GOT3 (cell line): ENCODE measurements around the gene SIPA1L3.
A peak's percentile ranks its signal among the peaks of the same experiment; 100 is the strongest.

Source experiments
- DNase-seq: peaks from one replicate; lab custom pipeline; 2025; ENCODE audit warnings: mixed read lengths; lab: John Stamatoyannopoulos, UW

Gene SIPA1L3

DNA sequence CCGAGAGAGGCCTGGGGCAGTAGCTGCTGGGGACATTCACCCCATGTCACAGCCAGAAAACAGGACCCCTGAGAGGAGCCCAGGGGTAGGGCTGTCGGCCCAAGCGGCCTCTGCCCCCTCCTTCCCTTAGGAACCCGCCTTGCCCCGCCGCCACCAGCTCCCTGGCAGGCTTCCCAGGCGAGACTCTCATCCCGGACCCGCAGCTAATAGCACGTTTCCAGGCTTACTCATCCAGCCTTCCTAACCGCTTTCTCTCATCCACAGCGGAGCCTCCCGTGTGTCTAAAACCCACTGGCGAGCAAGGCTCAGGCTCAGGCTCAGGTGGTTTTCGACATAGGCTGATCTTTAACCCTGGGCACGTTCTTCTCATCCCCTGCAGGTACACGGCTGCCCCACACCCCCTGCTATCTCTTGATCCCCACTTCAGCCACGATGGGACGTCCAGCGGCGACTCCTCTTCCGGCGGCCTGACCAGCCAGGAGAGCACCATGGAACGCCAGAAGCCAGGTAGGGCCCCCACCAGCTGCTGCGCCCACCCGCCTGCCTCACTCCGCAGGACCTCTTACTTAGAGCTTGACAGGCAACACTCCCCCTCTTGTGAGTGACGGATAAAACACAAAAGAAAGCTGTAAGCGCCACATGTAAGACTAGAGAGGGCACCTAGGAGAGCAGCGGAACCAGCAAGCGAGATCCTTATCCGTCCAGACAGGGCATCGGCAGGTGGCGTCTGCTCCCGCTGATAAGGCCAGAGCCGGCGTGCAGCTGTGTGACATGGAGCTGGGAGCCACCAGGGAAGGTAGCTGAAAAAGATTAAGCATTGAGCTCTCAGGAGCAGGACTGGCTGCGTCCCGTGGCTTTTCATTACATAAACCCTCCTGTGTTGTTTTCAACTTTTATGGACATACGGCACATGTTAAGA lies 245.7 kb downstream of the SIPA1L3 start:
- no peak for DNase-seq

DNA sequence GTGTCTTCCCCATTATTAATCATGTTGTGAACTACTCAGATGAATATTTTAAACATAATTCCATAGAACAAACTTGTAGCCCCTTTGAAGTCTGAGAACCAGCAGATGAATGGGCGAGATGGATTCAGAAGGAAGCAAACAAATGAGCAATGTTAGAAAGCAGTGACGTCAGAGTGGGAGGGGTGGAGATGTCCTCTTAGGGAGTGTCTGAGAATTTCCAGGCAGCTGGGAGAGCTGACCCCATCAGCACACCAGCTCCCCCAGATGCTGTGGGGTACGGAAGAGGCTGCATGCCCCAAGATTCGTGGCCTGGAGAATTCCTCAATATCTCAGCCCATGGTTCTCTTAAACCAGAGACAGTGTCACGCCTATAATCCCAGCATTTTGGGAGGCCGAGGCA lies 248.4 kb downstream of the SIPA1L3 start:
- no peak for DNase-seq

- no peak for DNase-seq
Measured at GRCh38 chr19:38158730-38159129, 251.7 kb downstream of the SIPA1L3 start.

DNA sequence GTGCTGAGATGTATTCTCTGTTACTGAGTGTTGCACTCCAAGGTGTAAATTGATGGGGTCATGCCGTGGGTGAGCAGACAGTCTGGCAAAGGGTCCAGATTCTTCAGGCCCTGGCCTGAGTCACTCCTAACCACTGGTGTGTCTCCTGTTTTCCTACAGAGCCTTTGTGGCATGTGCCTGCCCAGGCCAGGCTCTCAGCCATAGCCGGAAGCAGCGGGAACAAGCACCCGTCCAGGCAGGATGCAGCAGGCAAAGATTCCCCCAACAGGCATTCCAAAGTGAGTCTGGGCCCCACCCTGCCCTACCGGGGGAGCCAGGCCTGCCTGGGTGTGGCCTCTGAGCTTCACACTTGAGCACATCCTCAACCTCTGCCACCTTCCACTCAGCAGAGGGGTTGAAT lies 255.1 kb downstream of the SIPA1L3 start:
- no peak for DNase-seq

DNA sequence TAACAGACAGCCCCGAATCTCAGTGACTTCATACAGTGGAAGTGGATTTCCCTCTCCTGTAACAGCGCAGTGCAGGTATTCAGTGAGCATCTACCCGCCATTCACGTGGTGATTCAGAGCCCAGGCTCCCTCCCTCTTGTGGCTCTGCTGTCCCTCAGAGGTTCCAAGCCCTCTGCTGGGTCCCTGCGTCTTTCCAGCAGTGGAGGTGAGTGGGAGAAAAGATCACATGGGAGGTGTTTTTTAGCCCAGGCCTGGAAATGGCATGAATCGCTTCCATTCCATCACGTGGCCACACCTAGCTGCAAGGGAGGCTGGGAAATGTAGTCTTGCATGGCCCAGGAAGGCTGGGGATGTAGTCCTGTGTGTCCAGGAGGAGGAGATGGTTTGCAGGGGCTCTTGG lies 255.6 kb downstream of the SIPA1L3 start:
- DNase-seq, result no peak

GRCh38 chr19:38163419-38164290 lies 256.6 kb downstream of the SIPA1L3 start:
- no peak for DNase-seq

DNA sequence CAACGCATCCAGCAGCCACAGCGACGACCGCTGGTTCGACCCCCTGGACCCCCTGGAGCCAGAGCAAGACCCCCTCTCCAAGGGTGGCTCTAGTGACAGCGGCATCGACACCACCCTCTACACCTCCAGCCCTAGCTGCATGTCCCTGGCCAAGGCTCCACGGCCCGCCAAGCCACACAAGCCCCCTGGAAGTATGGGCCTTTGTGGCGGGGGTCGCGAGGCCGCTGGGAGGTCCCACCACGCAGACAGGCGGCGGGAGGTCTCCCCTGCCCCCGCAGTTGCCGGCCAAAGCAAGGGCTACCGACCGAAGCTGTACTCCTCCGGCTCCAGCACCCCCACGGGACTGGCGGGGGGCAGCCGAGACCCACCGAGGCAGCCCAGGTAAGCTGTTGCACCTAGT lies 257.5 kb downstream of the SIPA1L3 start:
- no peak for DNase-seq

DNA sequence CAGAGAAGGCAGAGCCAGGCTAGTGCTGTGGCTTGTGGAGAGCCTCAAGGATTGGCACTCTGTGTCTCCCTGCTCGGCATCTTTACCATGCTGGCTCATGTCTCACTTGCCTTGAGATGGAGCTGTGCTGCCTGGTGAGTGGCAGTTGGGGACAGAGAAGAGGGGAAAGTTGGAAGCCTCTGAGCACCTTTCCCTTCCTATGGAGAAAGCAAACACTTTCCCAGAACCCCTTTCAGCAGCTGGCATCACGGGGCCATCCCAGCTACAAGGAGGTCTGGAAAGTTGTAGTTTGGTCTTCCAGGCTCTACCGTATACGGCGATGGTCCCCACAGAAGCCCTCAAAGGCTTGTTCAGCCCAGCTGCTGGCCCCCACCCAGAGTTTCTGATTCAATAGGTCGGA lies 258.3 kb downstream of the SIPA1L3 start:
- DNase-seq, result no peak

DNA sequence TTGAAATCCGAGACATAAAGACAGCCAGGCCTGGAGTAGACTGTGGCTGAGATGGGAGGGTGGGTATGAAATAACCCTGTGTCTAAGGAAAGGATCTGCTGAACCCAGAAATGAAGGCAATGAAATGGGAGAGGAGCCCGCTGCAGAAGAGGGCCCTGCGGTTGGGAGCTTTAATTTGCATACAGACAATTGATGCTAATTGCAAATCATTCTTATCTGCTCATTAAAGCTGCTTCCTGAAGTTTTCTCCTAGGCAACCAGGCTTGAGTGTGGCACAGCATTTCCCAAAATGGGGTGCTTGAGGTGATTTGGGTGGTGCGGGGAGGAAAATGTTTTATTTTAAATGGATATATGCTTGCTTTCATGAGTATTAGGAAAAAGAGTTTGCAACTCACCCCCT lies 261.6 kb downstream of the SIPA1L3 start:
- DNase-seq, result no peak

- DNase-seq, result no peak
Measured at GRCh38 chr19:38170334-38170733, 263.3 kb downstream of the SIPA1L3 start.

GRCh38 chr19:38172001-38172400 lies 265.0 kb downstream of the SIPA1L3 start:
- DNase-seq, result no peak

DNA sequence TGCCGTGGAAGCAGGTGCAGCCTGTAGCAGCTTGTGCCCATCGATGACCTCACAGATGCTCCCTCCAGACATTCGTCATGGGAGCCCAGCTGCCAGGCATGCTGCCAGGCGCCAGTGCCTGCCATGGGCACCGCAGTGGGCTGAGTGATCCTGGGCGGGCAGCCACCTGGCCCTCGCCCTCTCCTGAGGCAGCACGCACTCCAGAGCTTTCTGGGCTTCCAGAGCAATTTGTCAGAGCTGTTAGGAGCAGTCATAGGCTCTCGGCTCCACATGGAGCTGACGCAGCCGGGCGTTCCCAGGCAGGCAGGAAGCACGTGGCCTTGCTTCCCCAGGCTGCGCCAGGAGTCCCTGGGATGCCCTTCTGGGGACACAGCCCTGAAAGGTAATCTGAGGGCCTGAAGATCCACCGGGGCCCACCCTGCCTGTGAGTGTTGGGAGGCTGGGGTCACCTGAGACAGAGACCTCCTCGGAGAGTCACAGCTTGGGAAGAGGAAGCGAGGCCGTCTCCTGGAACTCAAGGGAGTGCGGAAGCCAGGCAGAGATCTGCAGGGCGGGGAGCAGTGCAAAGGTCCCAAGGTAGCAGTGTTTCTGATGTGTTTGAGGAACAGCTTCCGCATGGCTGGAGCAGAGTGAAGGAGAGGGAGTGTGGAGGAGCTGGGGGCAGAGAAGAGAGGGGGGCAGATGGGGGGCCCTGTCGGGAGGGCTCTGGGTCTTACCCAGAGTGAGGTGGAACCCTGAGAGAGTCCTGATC lies 266.5 kb downstream of the SIPA1L3 start:
- DNase-seq, result peak; percentile 39

DNA sequence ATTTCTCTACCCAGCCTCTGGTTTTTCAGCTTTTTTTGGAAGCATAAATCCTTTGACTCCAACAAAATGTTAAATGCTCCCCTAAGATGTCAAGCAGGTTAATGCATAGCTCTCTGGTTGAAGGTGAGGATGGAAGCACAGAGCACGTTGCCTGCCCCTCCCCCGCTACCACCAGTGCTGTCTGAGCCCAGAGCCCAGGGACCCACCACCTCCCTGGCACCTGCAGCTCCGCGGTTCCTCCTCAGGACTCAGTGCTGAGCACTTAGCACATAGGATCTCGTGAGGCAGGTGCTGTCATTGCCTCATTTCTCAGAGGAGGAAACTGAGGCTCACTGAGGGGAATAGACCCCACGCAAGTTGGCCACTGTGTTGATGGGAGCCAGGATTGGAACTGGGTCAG lies 268.4 kb downstream of the SIPA1L3 start:
- no peak for DNase-seq

GRCh38 chr19:38180071-38180470 lies 273.1 kb downstream of the SIPA1L3 start:
- no peak for DNase-seq

- DNase-seq, result no peak
Measured at GRCh38 chr19:38182536-38183210, 275.7 kb downstream of the SIPA1L3 start.

DNA sequence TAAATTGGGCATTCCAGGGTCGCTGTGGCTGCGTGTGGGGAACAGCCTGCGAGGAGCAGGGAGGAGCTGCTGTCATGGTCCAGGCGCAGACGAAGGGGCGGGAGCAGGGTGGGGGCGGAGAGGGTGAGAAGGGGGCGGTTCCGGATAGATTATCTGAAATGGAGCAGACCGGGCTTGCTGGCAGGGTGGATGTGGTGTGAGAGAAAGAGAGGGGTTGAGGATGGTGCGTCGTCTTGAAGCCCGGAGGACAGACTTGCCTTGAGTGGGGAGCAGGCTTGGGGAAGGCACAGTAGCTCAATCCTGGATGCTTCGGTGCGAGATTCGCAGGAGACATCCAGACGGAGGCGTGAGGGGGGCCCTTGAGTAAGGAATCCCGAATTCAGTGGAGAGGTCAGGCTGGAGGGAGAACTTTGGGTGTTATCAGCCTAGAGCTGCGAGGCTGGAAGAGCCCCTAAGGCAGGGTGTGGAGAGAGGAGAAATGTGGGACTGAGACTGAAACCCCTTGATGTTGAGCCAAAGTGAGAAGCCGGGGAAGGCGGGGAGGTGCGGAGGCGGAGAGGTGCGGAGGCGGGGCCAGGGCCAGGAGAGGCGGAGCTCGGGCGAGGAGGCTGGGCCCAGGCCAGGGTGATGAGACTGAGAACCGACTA lies 276.4 kb downstream of the SIPA1L3 start:
- no peak for DNase-seq

DNA sequence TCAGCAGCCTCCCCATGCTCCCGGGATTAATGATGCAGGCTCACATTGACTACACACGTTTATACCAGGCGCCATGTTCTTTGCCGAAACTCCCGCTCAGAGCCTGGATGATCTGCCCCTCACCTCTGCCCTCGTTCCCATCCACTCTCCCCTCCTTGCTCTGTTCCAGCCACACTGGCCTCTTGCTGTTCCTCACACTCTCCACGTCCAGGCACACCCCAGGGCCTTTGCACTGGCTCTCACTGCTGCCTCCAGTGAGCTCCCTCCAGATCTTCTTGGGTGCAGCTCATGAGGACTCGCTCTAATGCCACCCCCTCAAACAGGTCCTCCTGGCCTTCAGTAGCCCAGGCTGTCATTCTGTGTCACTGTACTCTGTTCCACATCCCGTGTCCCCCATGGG lies 277.8 kb downstream of the SIPA1L3 start:
- no peak for DNase-seq

DNA sequence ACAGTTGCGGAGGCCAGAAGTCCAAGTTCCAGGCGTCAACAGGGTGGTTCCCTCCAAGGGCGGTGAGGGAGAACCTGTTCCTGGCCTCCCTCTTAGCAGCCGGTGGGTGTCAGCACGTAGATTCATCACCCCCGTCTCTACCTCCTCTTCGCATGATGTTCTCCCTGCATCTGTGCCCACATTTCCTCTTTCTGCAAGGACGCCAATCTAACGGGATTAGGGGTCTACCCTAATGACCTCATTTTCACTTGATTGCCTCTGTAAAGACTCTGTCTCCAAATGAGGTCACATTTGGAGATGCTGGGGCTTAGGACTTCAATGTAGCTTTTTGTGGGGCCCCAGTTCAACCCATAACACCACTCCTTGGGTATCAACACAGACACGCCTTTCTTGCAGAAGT lies 278.6 kb downstream of the SIPA1L3 start:
- no peak for DNase-seq

DNA sequence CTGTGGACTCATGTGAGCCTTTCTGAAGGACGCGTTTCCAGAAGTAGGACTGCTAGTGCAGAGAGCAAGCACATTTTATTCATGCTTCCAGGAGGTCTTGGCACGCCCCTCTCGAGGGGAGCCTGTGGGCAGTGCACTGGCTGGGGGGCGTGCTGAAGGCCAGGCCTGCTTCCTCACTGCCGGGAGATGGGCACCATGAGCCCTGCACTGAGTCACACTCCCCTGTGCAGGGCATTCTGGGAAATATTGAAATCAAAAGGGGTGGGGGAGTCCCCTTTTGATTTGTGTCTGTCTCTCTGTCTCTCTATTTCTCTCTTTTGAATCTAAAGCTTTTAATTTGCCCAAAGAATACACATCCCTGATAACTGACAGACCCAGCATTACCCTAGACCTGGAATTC lies 283.1 kb downstream of the SIPA1L3 start:
- no peak for DNase-seq

DNA sequence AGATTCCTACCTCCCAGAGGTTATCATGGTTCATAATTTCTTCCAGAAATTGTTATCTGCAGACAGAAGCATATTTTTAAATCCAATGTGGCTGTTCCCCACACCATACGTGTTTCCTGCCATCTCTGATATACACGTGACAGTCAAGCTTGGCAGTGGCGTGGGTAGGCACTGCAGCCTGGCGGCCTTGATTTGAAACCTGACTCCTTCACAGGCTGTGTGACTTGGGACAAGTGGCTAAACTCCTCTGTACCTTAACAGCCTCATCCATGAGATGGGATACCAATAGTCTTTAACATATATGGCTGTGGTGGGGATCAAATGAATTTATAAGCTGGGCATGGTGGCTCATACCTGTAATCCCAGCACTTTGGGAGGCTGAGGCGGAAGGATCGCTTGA lies 283.8 kb downstream of the SIPA1L3 start:
- no peak for DNase-seq

DNA sequence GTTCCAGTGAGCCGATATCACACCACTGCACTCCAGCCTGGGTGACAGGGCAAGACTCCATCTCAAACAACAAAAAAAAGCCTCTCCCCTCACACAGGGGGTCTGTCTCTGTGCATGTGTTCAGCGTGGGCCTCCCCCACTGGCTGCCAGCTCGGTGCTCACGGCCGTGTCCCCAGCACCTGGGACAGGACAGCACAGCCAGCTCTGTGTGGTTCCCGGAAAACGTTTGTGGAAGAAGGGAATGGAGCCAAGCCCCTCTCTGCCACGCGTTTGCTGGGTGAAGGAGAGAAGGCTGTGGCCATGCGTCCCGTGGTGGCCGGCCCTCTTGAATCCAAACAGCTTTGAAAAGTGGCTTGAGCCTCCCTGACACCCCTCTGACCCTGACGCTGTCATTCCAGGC lies 284.7 kb downstream of the SIPA1L3 start:
- DNase-seq, result no peak
